Left lobe of liver (tissue), 2 donors: ENCODE data around the gene C3. TPM values are rescaled to one million over a fixed set of nuclear protein-coding genes. Genes with fewer than 3 reads are reported as not detected.
A peak's percentile ranks its signal among the peaks of the same experiment; 100 is the strongest.
"Not testable (repeated sequence)": the region's sequence is repeated elsewhere in the genome, so short reads cannot be mapped to it uniquely, and the experiment has no call there.

ENCODE experiments used
- ATAC-seq: fragments of 200-7000 bp; cut with Tn5 transposase; one replicate; pipeline ENCODE4 v1.9.1; 2020; ENCODE audit warnings: mild to moderate bottlenecking, moderate library complexity
- DNase-seq: peaks from one replicate; pipeline ENCODE4 v3.0.0-alpha.2; 2020; ENCODE audit warnings: low spot score
- total RNA-seq: library from RNA; stranded (reverse); gene quantifications from one replicate; pipeline ENCODE4 v1.2.1, GENCODE V29; 2021
- donor health status: DM: no; HTN: no; CAD: no; lungs with moderate emphysema.
- donor health status: DM: no; HTN: yes; CAD: no.

Gene C3
- total RNA-seq: 11,297 TPM

- peak; percentile 95 for DNase-seq
- peak; percentile 52 for ATAC-seq
These were observed at the start of gene C3 for GRCh38 chr19:6720369-6721137. TSS of gene C3 (minus strand) at chr19:6720650. CDS start at chr19:6720589, 61 bp downstream.

GRCh38 chr19:6769006-6769619 lies 48.7 kb upstream of the C3 start:
- ATAC-seq (no peak), DNase-seq (no peak)

GRCh38 chr19:6768236-6768785 lies 47.9 kb upstream of the C3 start:
- DNase-seq (no peak), ATAC-seq (no peak)

GRCh38 chr19:6767357-6768235 lies 47.1 kb upstream of the C3 start, which contains the start of gene SH2D3A:
TSS of gene SH2D3A (minus strand) at chr19:6767435. CDS start at chr19:6763748, 3,687 bp downstream.
- DNase-seq (peak; percentile 85), ATAC-seq (peak; percentile 90)

- peak; percentile 40 for ATAC-seq
- DNase-seq: no peak
These were observed 46.6 kb upstream of the C3 start for GRCh38 chr19:6767081-6767356.

- no peak for ATAC-seq
These were observed 46.1 kb upstream of the C3 start for GRCh38 chr19:6766357-6767080.

GRCh38 chr19:6765738-6766356 lies 45.4 kb upstream of the C3 start:
- ATAC-seq: peak; percentile 16

More at GRCh38 chr19:6766357-6767080, 46.1 kb upstream of the C3 start:
- DNase-seq: no peak

GRCh38 chr19:6762253-6762797 lies 41.9 kb upstream of the C3 start:
- not testable (repeated sequence) for ATAC-seq, DNase-seq

More at GRCh38 chr19:6765738-6766356, 45.4 kb upstream of the C3 start:
- DNase-seq: peak; percentile 57

GRCh38 chr19:6761053-6761676 lies 40.7 kb upstream of the C3 start:
- ATAC-seq (peak; percentile 65), DNase-seq (no peak)

- DNase-seq: no peak
- ATAC-seq: no peak
These were observed 40.2 kb upstream of the C3 start for GRCh38 chr19:6760606-6761005.

- ATAC-seq (no peak), DNase-seq (no peak)
These were observed 34.4 kb upstream of the C3 start for GRCh38 chr19:6754653-6755463.

- no peak for DNase-seq
- ATAC-seq: no peak
These were observed 33.7 kb upstream of the C3 start for GRCh38 chr19:6754136-6754535.

- DNase-seq (peak; percentile 88), ATAC-seq (peak; percentile 83)
These were observed 33.0 kb upstream of the C3 start for GRCh38 chr19:6753178-6754031.

- peak; percentile 83 for DNase-seq
- ATAC-seq: peak; percentile 72
These were observed 32.1 kb upstream of the C3 start for GRCh38 chr19:6752256-6753177.

- DNase-seq: no peak
- ATAC-seq: no peak
These were observed 30.7 kb upstream of the C3 start for GRCh38 chr19:6751189-6751588.

GRCh38 chr19:6750062-6750461 lies 29.6 kb upstream of the C3 start:
- DNase-seq: no peak
- no peak for ATAC-seq
